OCI-LY3 (cell line): Measurements from ENCODE around the gene ATP8B1.

Experiments
- H2AFZ ChIP-seq: fragments of 200-600, 300-600 bp; shearing (Covaris generic); 2 replicates; pipeline ENCODE4 v1.6.0; 2014; ENCODE audit warnings: antibody characterized with exemption, low read depth, low read length
- H3K27ac ChIP-seq: fragments of 200-600, 300-600 bp; sonication (generic); 2 replicates; pipeline ENCODE4 v1.5.1; 2014; ENCODE audit warnings: mild to moderate bottlenecking, low read length, moderate library complexity, mixed read lengths
- H3K27me3 ChIP-seq: fragments of 200-600, 300-600 bp; sonication (generic); 2 replicates; pipeline ENCODE4 v1.6.1; 2014; ENCODE audit warnings: low read depth, low read length, mixed read lengths
- H3K36me3 ChIP-seq: fragments of 200-600, 300-600 bp; sonication (generic); replicated peaks from 2 replicates; pipeline ENCODE3; 2014; ENCODE audit warnings: low read depth, low read length, mixed read lengths
- H3K4me1 ChIP-seq: fragments of 300-600, 200-600 bp; sonication (generic); 2 replicates; pipeline ENCODE4 v1.6.1; 2014; ENCODE audit warnings: low read length, mixed read lengths
- H3K4me2 ChIP-seq: fragments of 200-600, 300-600 bp; sonication (generic); 2 replicates; pipeline ENCODE4 v1.6.1; 2014; ENCODE audit warnings: low read length, mixed read lengths
- H3K4me3 ChIP-seq: fragments of 300-600, 200-600 bp; sonication (generic); 2 replicates; pipeline ENCODE4 v1.5.1; 2014; ENCODE audit warnings: antibody characterized with exemption, mild to moderate bottlenecking, low read length, moderate library complexity
- H3K79me2 ChIP-seq: fragments of 300-600, 200-600 bp; shearing (Covaris generic); 2 replicates; pipeline ENCODE4 v1.6.1; 2014; ENCODE audit warnings: mild to moderate bottlenecking, low read length, mixed read lengths
- H3K9ac ChIP-seq: fragments of 300-600, 200-600 bp; shearing (Covaris generic); 2 replicates; pipeline ENCODE4 v1.6.0; 2014; ENCODE audit warnings: mild to moderate bottlenecking, low read length, moderate library complexity
- H3K9me3 ChIP-seq: fragments of 200-600, 300-600 bp; shearing (Covaris generic); 2 replicates; pipeline ENCODE4 v1.6.1; 2014; ENCODE audit warnings: low read length, mixed read lengths; ENCODE audit not compliant: insufficient read depth
- H4K20me1 ChIP-seq: fragments of 200-600, 300-600 bp; sonication (generic); 2 replicates; pipeline ENCODE4 v1.6.1; 2016; ENCODE audit warnings: low read length, mixed read lengths; ENCODE audit not compliant: insufficient read depth
- EZH2phosphoT487 ChIP-seq: fragments of 200-600 bp; shearing (Covaris generic); IDR thresholded peaks from 2 replicates; pipeline ENCODE4 v1.6.1; 2018; ENCODE audit warnings: antibody characterized with exemption, mixed run types, low read depth
- TF ChIP-seq, protein P1 (sequence below): fragments of 200-600, 300-600 bp; sonication (generic); IDR thresholded peaks from 2 replicates; pipeline ENCODE4 v1.5.1; 2014; ENCODE audit warnings: antibody characterized with exemption, low read length, low read depth

The ATP8B1 gene

DNA sequence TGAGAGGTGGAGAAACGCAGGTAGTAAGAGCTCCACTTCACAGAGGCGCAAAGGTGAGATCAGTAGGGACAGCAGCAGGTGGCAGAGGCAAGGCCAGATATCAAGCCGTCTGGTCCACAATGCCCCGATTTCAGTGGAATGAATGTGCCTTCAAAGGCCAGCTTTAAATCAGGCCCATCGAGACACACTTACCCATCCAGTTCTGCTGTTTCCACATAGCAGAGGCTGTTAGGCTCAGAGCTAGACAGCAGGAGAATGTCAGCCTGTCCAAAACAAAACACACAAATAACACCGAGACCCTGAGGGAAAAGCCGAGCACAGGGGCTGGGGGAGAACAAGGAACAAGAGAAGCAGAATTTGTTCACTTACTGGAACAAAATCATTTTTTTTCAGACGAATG, 105.7 kb downstream of the ATP8B1 start:
- Histone ChIP-seq H3K27me3 (no peaks in the 10 kb centered on the region), H3K4me3 (no peak overlapping the region), H3K9me3 (no peaks in the 10 kb centered on the region), H4K20me1 (no peaks in the 10 kb centered on the region), H3K4me2 (no peak overlapping the region), H2AFZ (no peak overlapping the region), H3K27ac (no peak overlapping the region), H3K36me3 (no peaks in the 10 kb centered on the region), H3K4me1 (no peaks in the 10 kb centered on the region), H3K9ac (no peak overlapping the region), H3K79me2 (no peaks in the 10 kb centered on the region)
- TF ChIP-seq, protein P1, sequence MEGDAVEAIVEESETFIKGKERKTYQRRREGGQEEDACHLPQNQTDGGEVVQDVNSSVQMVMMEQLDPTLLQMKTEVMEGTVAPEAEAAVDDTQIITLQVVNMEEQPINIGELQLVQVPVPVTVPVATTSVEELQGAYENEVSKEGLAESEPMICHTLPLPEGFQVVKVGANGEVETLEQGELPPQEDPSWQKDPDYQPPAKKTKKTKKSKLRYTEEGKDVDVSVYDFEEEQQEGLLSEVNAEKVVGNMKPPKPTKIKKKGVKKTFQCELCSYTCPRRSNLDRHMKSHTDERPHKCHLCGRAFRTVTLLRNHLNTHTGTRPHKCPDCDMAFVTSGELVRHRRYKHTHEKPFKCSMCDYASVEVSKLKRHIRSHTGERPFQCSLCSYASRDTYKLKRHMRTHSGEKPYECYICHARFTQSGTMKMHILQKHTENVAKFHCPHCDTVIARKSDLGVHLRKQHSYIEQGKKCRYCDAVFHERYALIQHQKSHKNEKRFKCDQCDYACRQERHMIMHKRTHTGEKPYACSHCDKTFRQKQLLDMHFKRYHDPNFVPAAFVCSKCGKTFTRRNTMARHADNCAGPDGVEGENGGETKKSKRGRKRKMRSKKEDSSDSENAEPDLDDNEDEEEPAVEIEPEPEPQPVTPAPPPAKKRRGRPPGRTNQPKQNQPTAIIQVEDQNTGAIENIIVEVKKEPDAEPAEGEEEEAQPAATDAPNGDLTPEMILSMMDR: no peak
- TF ChIP-seq EZH2phosphoT487: no peak

DNA sequence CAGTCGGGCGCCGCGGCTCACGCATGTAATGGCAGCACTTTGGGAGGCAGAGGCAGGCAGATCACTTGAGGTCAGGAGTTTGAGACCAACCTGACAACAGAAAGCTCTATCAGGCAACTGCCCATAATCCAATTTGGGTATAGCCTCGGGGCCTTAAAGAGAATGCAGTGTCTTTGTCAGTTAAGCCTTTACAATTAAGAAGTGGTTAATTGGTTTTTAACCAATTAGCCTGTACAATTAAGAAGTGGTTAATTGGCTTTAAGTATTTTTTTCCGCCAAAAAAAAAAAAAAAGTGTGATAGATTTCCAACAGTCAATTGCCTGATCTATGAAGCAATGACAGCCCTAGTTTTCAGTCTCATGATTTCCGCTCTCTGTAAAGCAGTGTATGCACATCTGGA, 106.8 kb downstream of the ATP8B1 start:
- no peaks in the 10 kb centered on the region for H3K79me2 ChIP-seq
- no peak overlapping the region for H3K9ac ChIP-seq
- no peaks in the 10 kb centered on the region for H4K20me1 ChIP-seq
- no peaks in the 10 kb centered on the region for H3K4me1 ChIP-seq
- no peaks in the 10 kb centered on the region for H3K9me3 ChIP-seq
- H2AFZ ChIP-seq: no peak overlapping the region
- no peaks in the 10 kb centered on the region for H3K36me3 ChIP-seq
- H3K27ac ChIP-seq: no peak overlapping the region
- H3K27me3 ChIP-seq: no peaks in the 10 kb centered on the region
- H3K4me3 ChIP-seq: no peak overlapping the region
- no peak overlapping the region for H3K4me2 ChIP-seq
- TF ChIP-seq, protein P1: no peak
- TF ChIP-seq EZH2phosphoT487: no peak

DNA sequence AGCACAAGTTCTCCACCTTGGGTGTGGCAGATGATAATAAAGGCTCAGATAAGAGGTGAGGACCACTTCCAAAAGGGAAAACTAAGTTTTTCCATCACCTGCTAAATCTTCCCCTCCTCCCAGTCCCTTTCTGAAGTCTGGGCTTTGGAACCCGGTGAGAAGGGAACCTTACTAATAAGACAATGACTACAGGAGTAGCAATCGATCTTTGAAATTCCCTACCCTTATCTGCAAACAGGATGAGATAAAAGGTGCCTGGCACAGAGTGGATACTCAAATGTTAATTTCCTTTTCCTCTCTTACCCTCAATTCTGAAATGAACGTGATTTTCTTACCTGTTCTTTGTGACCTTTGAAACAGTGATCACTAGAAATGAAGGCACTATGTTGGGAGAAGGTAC, 111.8 kb downstream of the ATP8B1 start:
- Histone ChIP-seq H3K27ac (no peak overlapping the region), H3K4me2 (no peak overlapping the region), H3K27me3 (no peaks in the 10 kb centered on the region), H4K20me1 (no peaks in the 10 kb centered on the region), H3K4me3 (no peak overlapping the region), H3K9me3 (no peaks in the 10 kb centered on the region), H2AFZ (no peak overlapping the region), H3K79me2 (no peaks in the 10 kb centered on the region), H3K9ac (no peak overlapping the region), H3K4me1 (peaks cover 5% of the 10 kb centered on the region), H3K36me3 (no peaks in the 10 kb centered on the region)
- no peak for TF ChIP-seq EZH2phosphoT487
- TF ChIP-seq, protein P1: no peak

DNA sequence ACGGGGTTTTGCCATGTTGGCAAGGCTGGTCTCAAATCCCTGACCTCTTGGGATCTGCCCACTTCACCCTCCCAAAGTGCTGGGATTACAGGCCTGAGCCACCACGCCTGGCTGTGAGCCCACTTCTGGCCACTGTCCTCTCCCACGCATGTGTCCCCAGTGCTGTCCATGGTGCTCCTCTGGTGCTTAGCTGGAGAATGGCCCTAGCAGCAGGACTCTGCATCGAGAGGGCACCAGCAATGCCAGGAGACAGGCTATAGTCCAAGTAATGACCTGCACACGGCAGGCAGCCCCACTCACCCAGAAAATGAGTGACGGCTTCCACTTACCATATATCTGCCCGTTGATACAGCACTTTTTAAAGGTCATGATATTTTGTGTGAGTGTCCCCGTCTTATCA, 115.1 kb downstream of the ATP8B1 start:
- H3K27ac ChIP-seq: no peak overlapping the region
- no peak overlapping the region for H2AFZ ChIP-seq
- peaks cover 5% of the 10 kb centered on the region for H3K4me1 ChIP-seq
- no peaks in the 10 kb centered on the region for H3K27me3 ChIP-seq
- TF ChIP-seq, protein P1: no peak
- no peak for TF ChIP-seq EZH2phosphoT487
- H3K36me3 ChIP-seq: no peaks in the 10 kb centered on the region
- no peak overlapping the region for H3K4me3 ChIP-seq
- H4K20me1 ChIP-seq: no peaks in the 10 kb centered on the region
- H3K79me2 ChIP-seq: no peaks in the 10 kb centered on the region
- no peak overlapping the region for H3K9ac ChIP-seq
- no peak overlapping the region for H3K4me2 ChIP-seq
- no peaks in the 10 kb centered on the region for H3K9me3 ChIP-seq
